ENCODE results near the gene ANO5.
"Not testable (repeated sequence)": the region's sequence is repeated elsewhere in the genome, so short reads cannot be mapped to it uniquely, and the experiment has no call there.

The ANO5 gene

GRCh38 chr11:22246992-22247391 lies 54.1 kb downstream of the ANO5 start:
- Histone ChIP-seq H3K27ac (ENCODE audit: low read depth, low read length) (no peak overlapping the region), H3K9ac (ENCODE audit: low read depth in 1 of 2, low read length in 2 of 2) (no peak overlapping the region), H3K27me3 (ENCODE audit: control insufficient read depth in 1 of 2, insufficient read depth in 2 of 2, low read length in 2 of 2) (no peaks in the 10 kb centered on the region), H3K36me3 (ENCODE audit: control insufficient read depth in 1 of 2, insufficient read depth in 2 of 2, low read length in 2 of 2) (no peaks in the 10 kb centered on the region), H3K9me3 (ENCODE audit: control insufficient read depth in 1 of 2, low read length in 2 of 2) (no peaks in the 10 kb centered on the region), H3K4me1 (ENCODE audit: control insufficient read depth in 1 of 2, insufficient read depth in 2 of 2, low read length in 2 of 2) (no peaks in the 10 kb centered on the region), H3K4me3 (ENCODE audit: low read depth in 1 of 2, low read length in 2 of 2) (no peak overlapping the region)

- Histone ChIP-seq H3K36me3 (ENCODE audit: control insufficient read depth in 1 of 2, insufficient read depth in 2 of 2, low read length in 2 of 2) (no peaks in the 10 kb centered on the region), H3K27me3 (ENCODE audit: control insufficient read depth in 1 of 2, insufficient read depth in 2 of 2, low read length in 2 of 2) (no peaks in the 10 kb centered on the region), H3K4me1 (ENCODE audit: control insufficient read depth in 1 of 2, insufficient read depth in 2 of 2, low read length in 2 of 2) (no peaks in the 10 kb centered on the region), H3K27ac (ENCODE audit: low read depth, low read length) (no peak overlapping the region), H3K9me3 (ENCODE audit: control insufficient read depth in 1 of 2, low read length in 2 of 2) (no peaks in the 10 kb centered on the region), H3K4me3 (ENCODE audit: low read depth in 1 of 2, low read length in 2 of 2) (no peak overlapping the region), H3K9ac (ENCODE audit: low read depth in 1 of 2, low read length in 2 of 2) (no peak overlapping the region)
Measured at GRCh38 chr11:22249871-22250270, 57.0 kb downstream of the ANO5 start.

- no peaks in the 10 kb centered on the region for H3K9me3 ChIP-seq (ENCODE audit: control insufficient read depth in 1 of 2, low read length in 2 of 2)
- H3K36me3 ChIP-seq (ENCODE audit: control insufficient read depth in 1 of 2, insufficient read depth in 2 of 2, low read length in 2 of 2), result no peaks in the 10 kb centered on the region
- no peak overlapping the region for H3K4me3 ChIP-seq (ENCODE audit: low read depth in 1 of 2, low read length in 2 of 2)
- no peaks in the 10 kb centered on the region for H3K4me1 ChIP-seq (ENCODE audit: control insufficient read depth in 1 of 2, insufficient read depth in 2 of 2, low read length in 2 of 2)
- no peak overlapping the region for H3K9ac ChIP-seq (ENCODE audit: low read depth in 1 of 2, low read length in 2 of 2)
- H3K27ac ChIP-seq (ENCODE audit: low read depth, low read length), result no peak overlapping the region
- no peaks in the 10 kb centered on the region for H3K27me3 ChIP-seq (ENCODE audit: control insufficient read depth in 1 of 2, insufficient read depth in 2 of 2, low read length in 2 of 2)
Measured at GRCh38 chr11:22256876-22257275, 64.0 kb downstream of the ANO5 start.

GRCh38 chr11:22263613-22264012 lies 70.7 kb downstream of the ANO5 start:
- no peaks in the 10 kb centered on the region for H3K4me1 ChIP-seq (ENCODE audit: control insufficient read depth in 1 of 2, insufficient read depth in 2 of 2, low read length in 2 of 2)
- no peak overlapping the region for H3K27ac ChIP-seq (ENCODE audit: low read depth, low read length)
- no peaks in the 10 kb centered on the region for H3K27me3 ChIP-seq (ENCODE audit: control insufficient read depth in 1 of 2, insufficient read depth in 2 of 2, low read length in 2 of 2)
- no peaks in the 10 kb centered on the region for H3K9me3 ChIP-seq (ENCODE audit: control insufficient read depth in 1 of 2, low read length in 2 of 2)
- no peak overlapping the region for H3K9ac ChIP-seq (ENCODE audit: low read depth in 1 of 2, low read length in 2 of 2)
- H3K4me3 ChIP-seq (ENCODE audit: low read depth in 1 of 2, low read length in 2 of 2), result no peak overlapping the region
- no peaks in the 10 kb centered on the region for H3K36me3 ChIP-seq (ENCODE audit: control insufficient read depth in 1 of 2, insufficient read depth in 2 of 2, low read length in 2 of 2)

GRCh38 chr11:22268983-22269624 lies 76.2 kb downstream of the ANO5 start:
- H3K27me3 ChIP-seq (ENCODE audit: control insufficient read depth in 1 of 2, insufficient read depth in 2 of 2, low read length in 2 of 2); H3K27ac ChIP-seq (ENCODE audit: low read depth, low read length); H3K4me1 ChIP-seq (ENCODE audit: control insufficient read depth in 1 of 2, insufficient read depth in 2 of 2, low read length in 2 of 2); H3K9me3 ChIP-seq (ENCODE audit: control insufficient read depth in 1 of 2, low read length in 2 of 2); H3K4me3 ChIP-seq (ENCODE audit: low read depth in 1 of 2, low read length in 2 of 2); H3K36me3 ChIP-seq (ENCODE audit: control insufficient read depth in 1 of 2, insufficient read depth in 2 of 2, low read length in 2 of 2); H3K9ac ChIP-seq (ENCODE audit: low read depth in 1 of 2, low read length in 2 of 2): not testable (repeated sequence)

- Histone ChIP-seq H3K36me3 (ENCODE audit: control insufficient read depth in 1 of 2, insufficient read depth in 2 of 2, low read length in 2 of 2) (peaks cover 0 to 3% of the 10 kb centered on the region in 2 donors), H3K9ac (ENCODE audit: low read depth in 1 of 2, low read length in 2 of 2) (no peak overlapping the region), H3K4me3 (ENCODE audit: low read depth in 1 of 2, low read length in 2 of 2) (no peak overlapping the region), H3K4me1 (ENCODE audit: control insufficient read depth in 1 of 2, insufficient read depth in 2 of 2, low read length in 2 of 2) (peaks cover 0 to 4% of the 10 kb centered on the region in 2 donors), H3K27ac (ENCODE audit: low read depth, low read length) (no peak overlapping the region), H3K27me3 (ENCODE audit: control insufficient read depth in 1 of 2, insufficient read depth in 2 of 2, low read length in 2 of 2) (no peaks in the 10 kb centered on the region), H3K9me3 (ENCODE audit: control insufficient read depth in 1 of 2, low read length in 2 of 2) (no peaks in the 10 kb centered on the region)
Measured at GRCh38 chr11:22273781-22274180, 80.9 kb downstream of the ANO5 start.

- Histone ChIP-seq H3K4me1 (ENCODE audit: control insufficient read depth in 1 of 2, insufficient read depth in 2 of 2, low read length in 2 of 2) (peaks cover 0 to 4% of the 10 kb centered on the region in 2 donors), H3K36me3 (ENCODE audit: control insufficient read depth in 1 of 2, insufficient read depth in 2 of 2, low read length in 2 of 2) (peaks cover 0 to 3% of the 10 kb centered on the region in 2 donors), H3K27ac (ENCODE audit: low read depth, low read length) (no peak overlapping the region), H3K27me3 (ENCODE audit: control insufficient read depth in 1 of 2, insufficient read depth in 2 of 2, low read length in 2 of 2) (no peaks in the 10 kb centered on the region), H3K9ac (ENCODE audit: low read depth in 1 of 2, low read length in 2 of 2) (no peak overlapping the region), H3K9me3 (ENCODE audit: control insufficient read depth in 1 of 2, low read length in 2 of 2) (no peaks in the 10 kb centered on the region), H3K4me3 (ENCODE audit: low read depth in 1 of 2, low read length in 2 of 2) (no peak overlapping the region)
Measured at GRCh38 chr11:22275600-22275999, 82.7 kb downstream of the ANO5 start.

- Histone ChIP-seq H3K9me3 (ENCODE audit: control insufficient read depth in 1 of 2, low read length in 2 of 2) (no peaks in the 10 kb centered on the region), H3K36me3 (ENCODE audit: control insufficient read depth in 1 of 2, insufficient read depth in 2 of 2, low read length in 2 of 2) (peaks cover 0 to 3% of the 10 kb centered on the region in 2 donors), H3K9ac (ENCODE audit: low read depth in 1 of 2, low read length in 2 of 2) (no peak overlapping the region), H3K27me3 (ENCODE audit: control insufficient read depth in 1 of 2, insufficient read depth in 2 of 2, low read length in 2 of 2) (no peaks in the 10 kb centered on the region), H3K4me3 (ENCODE audit: low read depth in 1 of 2, low read length in 2 of 2) (no peak overlapping the region), H3K27ac (ENCODE audit: low read depth, low read length) (no peak overlapping the region), H3K4me1 (ENCODE audit: control insufficient read depth in 1 of 2, insufficient read depth in 2 of 2, low read length in 2 of 2) (peaks cover 0 to 4% of the 10 kb centered on the region in 2 donors)
Measured at GRCh38 chr11:22276535-22276934, 83.7 kb downstream of the ANO5 start.

- not testable (repeated sequence) for H3K36me3 ChIP-seq (ENCODE audit: control insufficient read depth in 1 of 2, insufficient read depth in 2 of 2, low read length in 2 of 2); H3K4me3 ChIP-seq (ENCODE audit: low read depth in 1 of 2, low read length in 2 of 2); H3K4me1 ChIP-seq (ENCODE audit: control insufficient read depth in 1 of 2, insufficient read depth in 2 of 2, low read length in 2 of 2); H3K27me3 ChIP-seq (ENCODE audit: control insufficient read depth in 1 of 2, insufficient read depth in 2 of 2, low read length in 2 of 2); H3K9ac ChIP-seq (ENCODE audit: low read depth in 1 of 2, low read length in 2 of 2); H3K9me3 ChIP-seq (ENCODE audit: control insufficient read depth in 1 of 2, low read length in 2 of 2); H3K27ac ChIP-seq (ENCODE audit: low read depth, low read length)
Measured at GRCh38 chr11:22284991-22285390, 92.1 kb downstream of the ANO5 start.

GRCh38 chr11:22302368-22302767 lies 109.5 kb downstream of the ANO5 start:
- Histone ChIP-seq H3K27ac (ENCODE audit: low read depth, low read length) (no peak overlapping the region), H3K4me3 (ENCODE audit: low read depth in 1 of 2, low read length in 2 of 2) (no peak overlapping the region), H3K4me1 (ENCODE audit: control insufficient read depth in 1 of 2, insufficient read depth in 2 of 2, low read length in 2 of 2) (no peaks in the 10 kb centered on the region), H3K27me3 (ENCODE audit: control insufficient read depth in 1 of 2, insufficient read depth in 2 of 2, low read length in 2 of 2) (no peaks in the 10 kb centered on the region), H3K36me3 (ENCODE audit: control insufficient read depth in 1 of 2, insufficient read depth in 2 of 2, low read length in 2 of 2) (no peaks in the 10 kb centered on the region), H3K9me3 (ENCODE audit: control insufficient read depth in 1 of 2, low read length in 2 of 2) (no peaks in the 10 kb centered on the region), H3K9ac (ENCODE audit: low read depth in 1 of 2, low read length in 2 of 2) (no peak overlapping the region)

All from duodenal mucosa (tissue), 2 donors.